Measurements from ENCODE around the gene ENOX1.

GRCh38 chr13:43446126-43446525, 340.6 kb downstream of the ENOX1 start:
- TF ChIP-seq CTCF (conservative IDR thresholded peaks at IDR 0.05) (no peak), ZFX (IDR thresholded peaks at IDR 0.05) (no peak)

Data from C4-2B (cell line).